ENCODE measurements around the gene UBC.

GRCh38 chr12:124963211-124963610 is 48.8 kb upstream of the UBC start:
- TF ChIP-seq, protein P1, sequence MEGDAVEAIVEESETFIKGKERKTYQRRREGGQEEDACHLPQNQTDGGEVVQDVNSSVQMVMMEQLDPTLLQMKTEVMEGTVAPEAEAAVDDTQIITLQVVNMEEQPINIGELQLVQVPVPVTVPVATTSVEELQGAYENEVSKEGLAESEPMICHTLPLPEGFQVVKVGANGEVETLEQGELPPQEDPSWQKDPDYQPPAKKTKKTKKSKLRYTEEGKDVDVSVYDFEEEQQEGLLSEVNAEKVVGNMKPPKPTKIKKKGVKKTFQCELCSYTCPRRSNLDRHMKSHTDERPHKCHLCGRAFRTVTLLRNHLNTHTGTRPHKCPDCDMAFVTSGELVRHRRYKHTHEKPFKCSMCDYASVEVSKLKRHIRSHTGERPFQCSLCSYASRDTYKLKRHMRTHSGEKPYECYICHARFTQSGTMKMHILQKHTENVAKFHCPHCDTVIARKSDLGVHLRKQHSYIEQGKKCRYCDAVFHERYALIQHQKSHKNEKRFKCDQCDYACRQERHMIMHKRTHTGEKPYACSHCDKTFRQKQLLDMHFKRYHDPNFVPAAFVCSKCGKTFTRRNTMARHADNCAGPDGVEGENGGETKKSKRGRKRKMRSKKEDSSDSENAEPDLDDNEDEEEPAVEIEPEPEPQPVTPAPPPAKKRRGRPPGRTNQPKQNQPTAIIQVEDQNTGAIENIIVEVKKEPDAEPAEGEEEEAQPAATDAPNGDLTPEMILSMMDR (IDR thresholded peaks at IDR 0.05; ENCODE audit: low read depth, low read length, poor library complexity, severe bottlenecking) = no peak
- TF ChIP-seq EZH2phosphoT487 (IDR thresholded peaks at IDR 0.05; ENCODE audit: borderline replicate concordance, low read length) = no peak
